Fibroblast of mammary gland (primary cell): Measurements from ENCODE around the gene ENPP4.
"Not testable (repeated sequence)": the region's sequence is repeated elsewhere in the genome, so short reads cannot be mapped to it uniquely, and the experiment has no call there.

Experiments
- DNase-seq: peaks from one replicate; pipeline ENCODE4 v3.0.0-alpha.2; 2010; ENCODE audit warnings: low read depth
- H3K4me3 ChIP-seq: 2 replicates; pipeline ENCODE4 v1.5.1; 2011; ENCODE audit warnings: low read depth, mild to moderate bottlenecking, low read length, moderate library complexity; ENCODE audit not compliant: control insufficient read depth
- CTCF ChIP-seq: conservative IDR thresholded peaks from 2 replicates; pipeline ENCODE4 v1.5.1; 2011; ENCODE audit warnings: low read depth, low read length, inconsistent platforms; ENCODE audit not compliant: control insufficient read depth, insufficient read depth

The ENPP4 gene

GRCh38 chr6:46113370-46113769, 16.4 kb upstream of the ENPP4 start:
- no peak for DNase-seq
- no peak overlapping the region for H3K4me3 ChIP-seq
- TF ChIP-seq CTCF = no peak

- TF ChIP-seq CTCF = no peak
- no peak overlapping the region for H3K4me3 ChIP-seq
- no peak for DNase-seq
Observed at GRCh38 chr6:46115634-46116033, 14.2 kb upstream of the ENPP4 start.

GRCh38 chr6:46116289-46116688, 13.5 kb upstream of the ENPP4 start:
- no peak for DNase-seq
- TF ChIP-seq CTCF = no peak
- no peak overlapping the region for H3K4me3 ChIP-seq

GRCh38 chr6:46118157-46118556, 11.6 kb upstream of the ENPP4 start:
- no peak overlapping the region for H3K4me3 ChIP-seq
- TF ChIP-seq CTCF = no peak
- DNase-seq = no peak

GRCh38 chr6:46118836-46119235, 11.0 kb upstream of the ENPP4 start:
- no peak for TF ChIP-seq CTCF
- no peak overlapping the region for H3K4me3 ChIP-seq
- no peak for DNase-seq

- DNase-seq, H3K4me3 ChIP-seq: not testable (repeated sequence)
Observed at GRCh38 chr6:46119679-46120078, 10.1 kb upstream of the ENPP4 start.

GRCh38 chr6:46128476-46128875, 1.3 kb upstream of the ENPP4 start:
- H3K4me3 ChIP-seq = no peak overlapping the region
- DNase-seq = no peak
- TF ChIP-seq CTCF = no peak
